Liver (tissue), 9 donors: ENCODE measurements around the gene PCED1B. TPM values are rescaled to one million over a fixed set of nuclear protein-coding genes. Genes with fewer than 3 reads are reported as not detected.

Experiments used
- DNase-seq: peaks from one replicate; pipeline ENCODE4 v3.0.0-alpha.2; 2017; ENCODE audit warnings: low spot score
- H3K27ac ChIP-seq, 2 donors: one replicate each; pipeline ENCODE4 v1.7.0; 2013; ENCODE audit warnings: inconsistent platforms in 2 of 2, low read length in 2 of 2, control low read depth in 1 of 2, low read depth in 1 of 2, mild to moderate bottlenecking in 1 of 2
- H3K27me3 ChIP-seq, 4 donors: one replicate each; pipeline versions ENCODE4 v1.6.1 to v1.7.0; 2013; ENCODE audit warnings: low read length in 3 of 4, inconsistent platforms in 1 of 4, mild to moderate bottlenecking in 1 of 4, moderate library complexity in 1 of 4; ENCODE audit not compliant: control insufficient read depth in 4 of 4, insufficient read depth in 4 of 4
- H3K36me3 ChIP-seq, 4 donors: one replicate each; pipeline versions ENCODE4 v1.6.1 to v1.7.0; 2013; ENCODE audit warnings: low read length in 3 of 4, mild to moderate bottlenecking in 3 of 4, low read depth in 1 of 4, moderate library complexity in 1 of 4; ENCODE audit not compliant: control insufficient read depth in 4 of 4, insufficient read depth in 3 of 4
- H3K4me1 ChIP-seq, 4 donors: one replicate each; pipeline versions ENCODE4 v1.6.1 to v1.7.0; 2013; ENCODE audit warnings: low read length in 3 of 4, mild to moderate bottlenecking in 3 of 4, moderate library complexity in 1 of 4; ENCODE audit not compliant: control insufficient read depth in 4 of 4, insufficient read depth in 4 of 4
- H3K4me3 ChIP-seq, 3 donors: one replicate each; pipeline versions ENCODE4 v1.6.1 to v1.7.0; 2013; ENCODE audit warnings: low read length in 3 of 3, control low read depth in 1 of 3, low read depth in 1 of 3, mild to moderate bottlenecking in 1 of 3
- H3K9ac ChIP-seq, 2 donors: one replicate each; pipeline ENCODE4 v1.7.0; 2013; ENCODE audit warnings: low read length in 2 of 2, mild to moderate bottlenecking in 2 of 2, moderate library complexity in 2 of 2, control low read depth in 1 of 2, low read depth in 1 of 2
- H3K9me3 ChIP-seq, 4 donors: one replicate each; pipeline versions ENCODE4 v1.6.1 to v1.7.0; 2013; ENCODE audit warnings: low read length in 3 of 4; ENCODE audit not compliant: control insufficient read depth in 4 of 4
- EGR1 ChIP-seq, 2 donors: IDR thresholded peaks; 2 replicates each; pipeline ENCODE4 v1.6.1; 2016 to 2018; ENCODE audit warnings: antibody characterized with exemption in 2 of 2, low read depth in 2 of 2
- FOXA1 ChIP-seq: IDR thresholded peaks from 2 replicates; pipeline ENCODE4 v1.6.1; 2016; ENCODE audit warnings: antibody characterized with exemption
- FOXA2 ChIP-seq: IDR thresholded peaks from 2 replicates; pipeline ENCODE4 v1.6.1; 2016; ENCODE audit warnings: antibody characterized with exemption
- GABPA ChIP-seq, 2 donors: IDR thresholded peaks in 1 of 2; conservative IDR thresholded peaks in 1 of 2; 2 replicates each; pipeline ENCODE4 v1.6.1; 2016; ENCODE audit warnings: antibody characterized with exemption in 2 of 2, mild to moderate bottlenecking in 1 of 2, moderate library complexity in 1 of 2
- HNF4A ChIP-seq, 2 donors: conservative IDR thresholded peaks; 2 replicates each; pipeline ENCODE4 v1.6.1; 2016; ENCODE audit warnings: antibody characterized with exemption in 2 of 2, mild to moderate bottlenecking in 2 of 2
- HNF4G ChIP-seq: IDR thresholded peaks from 2 replicates; pipeline ENCODE4 v1.6.1; 2016; ENCODE audit warnings: antibody characterized with exemption
- JUND ChIP-seq, 2 donors: IDR thresholded peaks; 2 replicates each; pipeline ENCODE4 v1.6.1; 2016; ENCODE audit warnings: antibody characterized with exemption in 2 of 2
- NR2F2 ChIP-seq: IDR thresholded peaks from 2 replicates; pipeline ENCODE4 v1.6.1; 2016; ENCODE audit warnings: antibody characterized with exemption
- RXRA ChIP-seq, 2 donors: IDR thresholded peaks; 2 replicates each; pipeline ENCODE4 v1.6.1; 2017 to 2018; ENCODE audit warnings: antibody characterized with exemption in 2 of 2, mild to moderate bottlenecking in 1 of 2
- TAF1 ChIP-seq: conservative IDR thresholded peaks from 2 replicates; pipeline ENCODE4 v1.6.1; 2016; ENCODE audit warnings: antibody characterized with exemption, mild to moderate bottlenecking
- YY1 ChIP-seq: IDR thresholded peaks from 2 replicates; pipeline ENCODE4 v1.6.1; 2016; ENCODE audit warnings: antibody characterized with exemption, mild to moderate bottlenecking
- WGBS: extraction: QIAGEN DNeasy Blood & Tissue Kit; methylation state at CpG from one replicate; pipeline ENCODE4 v1.1.7; 2013; 5-methylcytosine and 5-hydroxymethylcytosine counted together
- polyA plus RNA-seq, 2 donors: library from polyadenylated mRNA; stranded (reverse) in 1 of 2; unstranded in 1 of 2; fragments of 200-250 nt in 1 of 2; fragments of >200 nt in 1 of 2; fragmentation: Nextera tagmentation in 1 of 2; extraction: Ambion mirVana in 1 of 2; gene quantifications; one replicate each; pipeline versions ENCODE4 v1.2.1 to v1.2.3, GENCODE V29; 2013 to 2015
- total RNA-seq, 2 donors: library from RNA; depleted of rRNA; stranded (reverse); fragments of >200 nt; gene quantifications; one replicate each; pipeline ENCODE4 v1.2.3, GENCODE V29; 2014
- TF ChIP-seq, protein P1 (sequence below): fragments of 150-350 bp; IDR thresholded peaks from 2 replicates; pipeline ENCODE4 v1.5.1; 2017; ENCODE audit warnings: improper control_type of control experiment, low read depth, low read length; ENCODE audit not compliant: missing input control
- TF ChIP-seq, protein P2 (sequence below): IDR thresholded peaks from 2 replicates; pipeline ENCODE4 v1.6.1; 2016; ENCODE audit warnings: antibody characterized with exemption, mild to moderate bottlenecking
- TF ChIP-seq, protein P3 (sequence below): IDR thresholded peaks from 2 replicates; pipeline ENCODE4 v1.6.1; 2016; ENCODE audit warnings: antibody characterized with exemption
- TF ChIP-seq, protein P4 (sequence below): IDR thresholded peaks from 2 replicates; pipeline ENCODE4 v1.6.1; 2016; ENCODE audit warnings: antibody characterized with exemption
- donor health status: healthy.
- donor health status: healthy.
- donor health status: healthy.
- donor health status: healthy.
- donor health status: healthy.

Gene PCED1B
- total and polyA plus RNA-seq, 4 donors: 0.51 to 1.8 (median 1.1) TPM

DNA sequence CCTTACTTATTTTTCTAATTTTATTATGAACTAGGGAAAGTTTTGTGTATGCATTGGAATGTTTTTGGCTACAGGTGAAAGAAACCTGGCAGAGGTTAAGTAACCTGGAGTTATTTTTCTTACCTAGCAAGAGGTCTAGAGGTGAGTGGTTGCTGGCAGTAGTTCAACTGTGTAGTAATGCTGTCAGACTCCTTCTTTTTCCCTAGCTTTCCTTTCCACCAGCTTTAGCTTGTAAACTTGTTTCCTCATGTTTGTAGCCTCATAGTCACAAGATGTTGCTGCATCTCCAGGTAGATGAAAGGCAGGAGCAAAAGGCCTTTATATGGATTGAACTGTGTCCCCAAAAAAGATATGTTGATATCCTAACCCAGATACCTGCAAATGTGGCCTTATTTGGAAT is 105.4 kb downstream of the PCED1B start:
- no peak for DNase-seq
- Histone ChIP-seq H3K27me3 (no peaks in the 10 kb centered on the region), H3K27ac (no peak overlapping the region), H3K9ac (no peak overlapping the region), H3K4me3 (no peak overlapping the region), H3K36me3 (no peaks in the 10 kb centered on the region), H3K4me1 (peaks cover 4 to 17% (median 14%) of the 10 kb centered on the region in 4 donors), H3K9me3 (no peaks in the 10 kb centered on the region)
- TF ChIP-seq NR2F2 (no peak), YY1 (no peak), FOXA2 (no peak), FOXA1 (no peak), TAF1 (no peak), HNF4G (no peak), EGR1 (IDR thresholded peaks at IDR 0.05; ENCODE audit: low read depth in 2 of 2) (no peak)
- TF ChIP-seq, protein P1, sequence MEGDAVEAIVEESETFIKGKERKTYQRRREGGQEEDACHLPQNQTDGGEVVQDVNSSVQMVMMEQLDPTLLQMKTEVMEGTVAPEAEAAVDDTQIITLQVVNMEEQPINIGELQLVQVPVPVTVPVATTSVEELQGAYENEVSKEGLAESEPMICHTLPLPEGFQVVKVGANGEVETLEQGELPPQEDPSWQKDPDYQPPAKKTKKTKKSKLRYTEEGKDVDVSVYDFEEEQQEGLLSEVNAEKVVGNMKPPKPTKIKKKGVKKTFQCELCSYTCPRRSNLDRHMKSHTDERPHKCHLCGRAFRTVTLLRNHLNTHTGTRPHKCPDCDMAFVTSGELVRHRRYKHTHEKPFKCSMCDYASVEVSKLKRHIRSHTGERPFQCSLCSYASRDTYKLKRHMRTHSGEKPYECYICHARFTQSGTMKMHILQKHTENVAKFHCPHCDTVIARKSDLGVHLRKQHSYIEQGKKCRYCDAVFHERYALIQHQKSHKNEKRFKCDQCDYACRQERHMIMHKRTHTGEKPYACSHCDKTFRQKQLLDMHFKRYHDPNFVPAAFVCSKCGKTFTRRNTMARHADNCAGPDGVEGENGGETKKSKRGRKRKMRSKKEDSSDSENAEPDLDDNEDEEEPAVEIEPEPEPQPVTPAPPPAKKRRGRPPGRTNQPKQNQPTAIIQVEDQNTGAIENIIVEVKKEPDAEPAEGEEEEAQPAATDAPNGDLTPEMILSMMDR: no peak
- TF ChIP-seq, protein P2, sequence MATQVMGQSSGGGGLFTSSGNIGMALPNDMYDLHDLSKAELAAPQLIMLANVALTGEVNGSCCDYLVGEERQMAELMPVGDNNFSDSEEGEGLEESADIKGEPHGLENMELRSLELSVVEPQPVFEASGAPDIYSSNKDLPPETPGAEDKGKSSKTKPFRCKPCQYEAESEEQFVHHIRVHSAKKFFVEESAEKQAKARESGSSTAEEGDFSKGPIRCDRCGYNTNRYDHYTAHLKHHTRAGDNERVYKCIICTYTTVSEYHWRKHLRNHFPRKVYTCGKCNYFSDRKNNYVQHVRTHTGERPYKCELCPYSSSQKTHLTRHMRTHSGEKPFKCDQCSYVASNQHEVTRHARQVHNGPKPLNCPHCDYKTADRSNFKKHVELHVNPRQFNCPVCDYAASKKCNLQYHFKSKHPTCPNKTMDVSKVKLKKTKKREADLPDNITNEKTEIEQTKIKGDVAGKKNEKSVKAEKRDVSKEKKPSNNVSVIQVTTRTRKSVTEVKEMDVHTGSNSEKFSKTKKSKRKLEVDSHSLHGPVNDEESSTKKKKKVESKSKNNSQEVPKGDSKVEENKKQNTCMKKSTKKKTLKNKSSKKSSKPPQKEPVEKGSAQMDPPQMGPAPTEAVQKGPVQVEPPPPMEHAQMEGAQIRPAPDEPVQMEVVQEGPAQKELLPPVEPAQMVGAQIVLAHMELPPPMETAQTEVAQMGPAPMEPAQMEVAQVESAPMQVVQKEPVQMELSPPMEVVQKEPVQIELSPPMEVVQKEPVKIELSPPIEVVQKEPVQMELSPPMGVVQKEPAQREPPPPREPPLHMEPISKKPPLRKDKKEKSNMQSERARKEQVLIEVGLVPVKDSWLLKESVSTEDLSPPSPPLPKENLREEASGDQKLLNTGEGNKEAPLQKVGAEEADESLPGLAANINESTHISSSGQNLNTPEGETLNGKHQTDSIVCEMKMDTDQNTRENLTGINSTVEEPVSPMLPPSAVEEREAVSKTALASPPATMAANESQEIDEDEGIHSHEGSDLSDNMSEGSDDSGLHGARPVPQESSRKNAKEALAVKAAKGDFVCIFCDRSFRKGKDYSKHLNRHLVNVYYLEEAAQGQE: no peak
- TF ChIP-seq, protein P3, sequence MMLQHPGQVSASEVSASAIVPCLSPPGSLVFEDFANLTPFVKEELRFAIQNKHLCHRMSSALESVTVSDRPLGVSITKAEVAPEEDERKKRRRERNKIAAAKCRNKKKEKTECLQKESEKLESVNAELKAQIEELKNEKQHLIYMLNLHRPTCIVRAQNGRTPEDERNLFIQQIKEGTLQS: no peak

DNA sequence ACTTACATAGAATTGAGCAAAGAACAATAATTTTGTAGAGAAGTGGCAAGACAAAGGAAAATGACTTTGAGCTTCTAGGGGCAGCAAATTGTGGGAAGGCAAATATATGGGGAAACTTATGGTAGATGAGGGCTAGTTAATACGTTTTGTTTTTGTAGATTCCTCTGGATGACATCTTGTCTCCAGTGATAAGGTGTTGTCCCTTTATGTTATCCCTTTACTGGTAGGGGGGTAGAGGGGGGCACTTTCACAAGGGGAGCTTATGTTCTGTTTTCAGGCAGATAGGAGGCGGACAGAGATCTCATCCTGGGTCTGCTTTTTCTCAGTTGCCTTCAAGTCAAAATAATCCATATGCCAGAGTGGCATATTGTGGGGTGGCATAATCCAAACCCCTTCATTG is 106.8 kb downstream of the PCED1B start:
- H3K9ac ChIP-seq: no peak overlapping the region
- TF ChIP-seq RXRA (IDR thresholded peaks at IDR 0.05): no peak
- TF ChIP-seq, protein P1: no peak
- TF ChIP-seq FOXA2: no peak
- TF ChIP-seq GABPA (IDR thresholded peaks at IDR 0.05 in 1 of 2, conservative IDR thresholded peaks at IDR 0.05 in 1 of 2): no peak
- TF ChIP-seq, protein P4, sequence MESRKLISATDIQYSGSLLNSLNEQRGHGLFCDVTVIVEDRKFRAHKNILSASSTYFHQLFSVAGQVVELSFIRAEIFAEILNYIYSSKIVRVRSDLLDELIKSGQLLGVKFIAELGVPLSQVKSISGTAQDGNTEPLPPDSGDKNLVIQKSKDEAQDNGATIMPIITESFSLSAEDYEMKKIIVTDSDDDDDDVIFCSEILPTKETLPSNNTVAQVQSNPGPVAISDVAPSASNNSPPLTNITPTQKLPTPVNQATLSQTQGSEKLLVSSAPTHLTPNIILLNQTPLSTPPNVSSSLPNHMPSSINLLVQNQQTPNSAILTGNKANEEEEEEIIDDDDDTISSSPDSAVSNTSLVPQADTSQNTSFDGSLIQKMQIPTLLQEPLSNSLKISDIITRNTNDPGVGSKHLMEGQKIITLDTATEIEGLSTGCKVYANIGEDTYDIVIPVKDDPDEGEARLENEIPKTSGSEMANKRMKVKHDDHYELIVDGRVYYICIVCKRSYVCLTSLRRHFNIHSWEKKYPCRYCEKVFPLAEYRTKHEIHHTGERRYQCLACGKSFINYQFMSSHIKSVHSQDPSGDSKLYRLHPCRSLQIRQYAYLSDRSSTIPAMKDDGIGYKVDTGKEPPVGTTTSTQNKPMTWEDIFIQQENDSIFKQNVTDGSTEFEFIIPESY: no peak
- no peak for TF ChIP-seq FOXA1
- no peak for TF ChIP-seq JUND (IDR thresholded peaks at IDR 0.05)
- no peak for TF ChIP-seq HNF4A (conservative IDR thresholded peaks at IDR 0.05)
- no peak for TF ChIP-seq TAF1
- TF ChIP-seq, protein P2: no peak
- TF ChIP-seq, protein P3: no peak
- H3K36me3 ChIP-seq: no peaks in the 10 kb centered on the region
- H3K4me1 ChIP-seq: peaks cover 4 to 17% (median 15%) of the 10 kb centered on the region in 4 donors
- 97% methylated on average over 2 of the region's 2 CpGs for WGBS
- DNase-seq: no peak
- H3K27me3 ChIP-seq: no peaks in the 10 kb centered on the region
- no peak overlapping the region for H3K27ac ChIP-seq
- H3K9me3 ChIP-seq: no peaks in the 10 kb centered on the region
- no peak overlapping the region for H3K4me3 ChIP-seq
